ENCODE data around the gene NEFH.
"Not testable (repeated sequence)": the region's sequence is repeated elsewhere in the genome, so short reads cannot be mapped to it uniquely, and the experiment has no call there.

The NEFH gene

GRCh38 chr22:29463629-29464028 lies 16.4 kb upstream of the NEFH start:
- DNase-seq: no peak

- no peak for DNase-seq
Measured at GRCh38 chr22:29464581-29464980, 15.4 kb upstream of the NEFH start.

GRCh38 chr22:29469755-29470154 lies 10.3 kb upstream of the NEFH start:
- DNase-seq: no peak

- peak; percentile 80 for DNase-seq
Measured at GRCh38 chr22:29470159-29470855, 9.7 kb upstream of the NEFH start.

- DNase-seq: no peak
Measured at GRCh38 chr22:29473001-29473400, 7.0 kb upstream of the NEFH start.

- DNase-seq: no peak
Measured at GRCh38 chr22:29475550-29475949, 4.5 kb upstream of the NEFH start.

GRCh38 chr22:29476116-29476515 lies 3.9 kb upstream of the NEFH start:
- no peak for DNase-seq

GRCh38 chr22:29477723-29478318 lies 2.2 kb upstream of the NEFH start:
- no peak for DNase-seq

- peak; percentile 55 for DNase-seq
Measured at GRCh38 chr22:29478326-29479276, 1.4 kb upstream of the NEFH start.

- DNase-seq: no peak
Measured at GRCh38 chr22:29480262-29480511, 169 bp downstream of the NEFH start.

- DNase-seq: no peak
Measured at GRCh38 chr22:29480512-29481264, 670 bp downstream of the NEFH start.

- DNase-seq: no peak
Measured at GRCh38 chr22:29481265-29482000, 1.4 kb downstream of the NEFH start.

GRCh38 chr22:29482253-29482652 lies 2.2 kb downstream of the NEFH start:
- DNase-seq: no peak

- no peak for DNase-seq
Measured at GRCh38 chr22:29482726-29483125, 2.7 kb downstream of the NEFH start.

GRCh38 chr22:29483254-29483653 lies 3.2 kb downstream of the NEFH start:
- no peak for DNase-seq

- DNase-seq: no peak
Measured at GRCh38 chr22:29484642-29485041, 4.6 kb downstream of the NEFH start.

- no peak for DNase-seq
Measured at GRCh38 chr22:29485448-29485847, 5.4 kb downstream of the NEFH start.

- DNase-seq: no peak
Measured at GRCh38 chr22:29487426-29487986, 7.5 kb downstream of the NEFH start.

- DNase-seq: not testable (repeated sequence)
Measured at GRCh38 chr22:29489127-29489780, 9.2 kb downstream of the NEFH start.

- DNase-seq: no peak
Measured at GRCh38 chr22:29491012-29491411, 11.0 kb downstream of the NEFH start.

- DNase-seq: no peak
Measured at GRCh38 chr22:29493636-29494035, 13.6 kb downstream of the NEFH start.

- no peak for DNase-seq
Measured at GRCh38 chr22:29499852-29500251, 19.8 kb downstream of the NEFH start.
